ENCODE data around the gene SPATA25. TPM values are rescaled to one million over a fixed set of nuclear protein-coding genes. Genes with fewer than 3 reads are reported as not detected.

The SPATA25 gene
- total RNA-seq, 3 donors from 2014 or later (not counting 1 experiment from before 2014, with no cell fraction given), result 1.2 TPM; not detected in 2

GRCh38 chr20:45853484-45853883, 33.9 kb downstream of the SPATA25 start:
- Mint-ChIP-seq H3K4me1 (peaks cover 23 to 44% of the 10 kb centered on the region in 2 donors), H3K36me3 (no peaks in the 10 kb centered on the region), H3K9me3 (no peaks in the 10 kb centered on the region), H3K27ac (no peak overlapping the region), H3K27me3 (ENCODE audit: low read depth in 2 of 2) (no peaks in the 10 kb centered on the region), H3K4me3 (no peak overlapping the region)
- TF ChIP-seq CTCF (IDR thresholded peaks at IDR 0.05), result no peak
- DNase-seq (no peak), ATAC-seq (no peak)
- intact Hi-C loops (cut with micrococcal nuclease), result no loop called here
- WGBS (ENCODE audit: insufficient coverage), result no CpG with 5 or more reads among the region's 2 CpGs
- peaks cover 28% of the 10 kb centered on the region for H3K36me3 ChIP-seq (ENCODE audit: control insufficient read depth, insufficient read depth, low read length)
- H3K4me3 ChIP-seq (ENCODE audit: low read length), result no peak overlapping the region
- peaks cover 33% of the 10 kb centered on the region for H3K4me1 ChIP-seq (ENCODE audit: control insufficient read depth, insufficient read depth, low read length)
- H3K9me3 ChIP-seq (ENCODE audit: control insufficient read depth, insufficient read depth, low read length), result no peaks in the 10 kb centered on the region
- no peaks in the 10 kb centered on the region for H3K27me3 ChIP-seq (ENCODE audit: control insufficient read depth, insufficient read depth, low read length)
- H3K27ac ChIP-seq (ENCODE audit: low read length), result no peak overlapping the region

- H3K27me3 Mint-ChIP-seq (ENCODE audit: low read depth in 2 of 2), result no peaks in the 10 kb centered on the region
- DNase-seq (no peak), ATAC-seq (no peak)
- no peaks in the 10 kb centered on the region for H3K36me3 Mint-ChIP-seq
- peaks cover 18 to 34% of the 10 kb centered on the region in 2 donors for H3K4me1 Mint-ChIP-seq
- no peaks in the 10 kb centered on the region for H3K9me3 Mint-ChIP-seq
- H3K4me1 ChIP-seq (ENCODE audit: control insufficient read depth, insufficient read depth, low read length), result peaks cover 22% of the 10 kb centered on the region
- H3K9me3 ChIP-seq (ENCODE audit: control insufficient read depth, insufficient read depth, low read length), result no peaks in the 10 kb centered on the region
- no peak for TF ChIP-seq CTCF (IDR thresholded peaks at IDR 0.05)
- H3K27ac Mint-ChIP-seq, result no peak overlapping the region
- no peaks in the 10 kb centered on the region for H3K27me3 ChIP-seq (ENCODE audit: control insufficient read depth, insufficient read depth, low read length)
- H3K4me3 Mint-ChIP-seq, result no peak overlapping the region
- peaks cover 35% of the 10 kb centered on the region for H3K36me3 ChIP-seq (ENCODE audit: control insufficient read depth, insufficient read depth, low read length)
- no peak overlapping the region for H3K27ac ChIP-seq (ENCODE audit: low read length)
- no peak overlapping the region for H3K4me3 ChIP-seq (ENCODE audit: low read length)
- intact Hi-C loops (cut with micrococcal nuclease), result no loop called here
- WGBS (ENCODE audit: insufficient coverage), result 94% methylated on average over 6 of the region's 6 CpGs
Measured at GRCh38 chr20:45852326-45852725, 35.1 kb downstream of the SPATA25 start.

- peaks cover 14 to 27% of the 10 kb centered on the region in 2 donors for H3K4me1 Mint-ChIP-seq
- Histone ChIP-seq H3K4me3 (ENCODE audit: low read length) (no peak overlapping the region), H3K36me3 (ENCODE audit: control insufficient read depth, insufficient read depth, low read length) (peaks cover 37% of the 10 kb centered on the region), H3K27ac (ENCODE audit: low read length) (no peak overlapping the region), H3K4me1 (ENCODE audit: control insufficient read depth, insufficient read depth, low read length) (peaks cover 17% of the 10 kb centered on the region), H3K9me3 (ENCODE audit: control insufficient read depth, insufficient read depth, low read length) (no peaks in the 10 kb centered on the region), H3K27me3 (ENCODE audit: control insufficient read depth, insufficient read depth, low read length) (no peaks in the 10 kb centered on the region)
- DNase-seq, result no peak
- ATAC-seq, result no peak
- H3K27me3 Mint-ChIP-seq (ENCODE audit: low read depth in 2 of 2), result no peaks in the 10 kb centered on the region
- no peaks in the 10 kb centered on the region for H3K36me3 Mint-ChIP-seq
- no peaks in the 10 kb centered on the region for H3K9me3 Mint-ChIP-seq
- H3K4me3 Mint-ChIP-seq, result no peak overlapping the region
- intact Hi-C loops (cut with micrococcal nuclease), result no loop called here
- TF ChIP-seq CTCF (IDR thresholded peaks at IDR 0.05), result no peak
- H3K27ac Mint-ChIP-seq, result no peak overlapping the region
Measured at GRCh38 chr20:45851501-45851900, 35.9 kb downstream of the SPATA25 start.

GRCh38 chr20:45850926-45851325, 36.5 kb downstream of the SPATA25 start:
- ATAC-seq, result no peak
- Histone ChIP-seq H3K36me3 (ENCODE audit: control insufficient read depth, insufficient read depth, low read length) (peaks cover 42% of the 10 kb centered on the region), H3K9me3 (ENCODE audit: control insufficient read depth, insufficient read depth, low read length) (no peaks in the 10 kb centered on the region), H3K27ac (ENCODE audit: low read length) (no peak overlapping the region), H3K4me1 (ENCODE audit: control insufficient read depth, insufficient read depth, low read length) (peaks cover 11% of the 10 kb centered on the region), H3K27me3 (ENCODE audit: control insufficient read depth, insufficient read depth, low read length) (no peaks in the 10 kb centered on the region), H3K4me3 (ENCODE audit: low read length) (no peak overlapping the region)
- intact Hi-C loops (cut with micrococcal nuclease), result no loop called here
- no peaks in the 10 kb centered on the region for H3K9me3 Mint-ChIP-seq
- 67% methylated on average over 1 of the region's 1 CpG for WGBS (ENCODE audit: insufficient coverage)
- no peak for TF ChIP-seq CTCF (IDR thresholded peaks at IDR 0.05)
- no peaks in the 10 kb centered on the region for H3K36me3 Mint-ChIP-seq
- H3K4me1 Mint-ChIP-seq, result peaks cover 11 to 21% of the 10 kb centered on the region in 2 donors
- H3K4me3 Mint-ChIP-seq, result no peak overlapping the region
- no peak for DNase-seq
- no peaks in the 10 kb centered on the region for H3K27me3 Mint-ChIP-seq (ENCODE audit: low read depth in 2 of 2)
- H3K27ac Mint-ChIP-seq, result no peak overlapping the region
